AG09319 (cell line): ENCODE results near the gene LRRC46.

ENCODE experiments used
- DNase-seq: peaks from one replicate; pipeline ENCODE4 v3.0.0-alpha.2; 2010; ENCODE audit warnings: low read depth; ENCODE audit errors: extremely low read depth
- TF ChIP-seq, protein P1 (sequence below): IDR thresholded peaks from 2 replicates; pipeline ENCODE4 v1.5.1; 2011; ENCODE audit warnings: low read depth, mild to moderate bottlenecking, inconsistent platforms, low read length, moderate library complexity

Gene LRRC46

DNA sequence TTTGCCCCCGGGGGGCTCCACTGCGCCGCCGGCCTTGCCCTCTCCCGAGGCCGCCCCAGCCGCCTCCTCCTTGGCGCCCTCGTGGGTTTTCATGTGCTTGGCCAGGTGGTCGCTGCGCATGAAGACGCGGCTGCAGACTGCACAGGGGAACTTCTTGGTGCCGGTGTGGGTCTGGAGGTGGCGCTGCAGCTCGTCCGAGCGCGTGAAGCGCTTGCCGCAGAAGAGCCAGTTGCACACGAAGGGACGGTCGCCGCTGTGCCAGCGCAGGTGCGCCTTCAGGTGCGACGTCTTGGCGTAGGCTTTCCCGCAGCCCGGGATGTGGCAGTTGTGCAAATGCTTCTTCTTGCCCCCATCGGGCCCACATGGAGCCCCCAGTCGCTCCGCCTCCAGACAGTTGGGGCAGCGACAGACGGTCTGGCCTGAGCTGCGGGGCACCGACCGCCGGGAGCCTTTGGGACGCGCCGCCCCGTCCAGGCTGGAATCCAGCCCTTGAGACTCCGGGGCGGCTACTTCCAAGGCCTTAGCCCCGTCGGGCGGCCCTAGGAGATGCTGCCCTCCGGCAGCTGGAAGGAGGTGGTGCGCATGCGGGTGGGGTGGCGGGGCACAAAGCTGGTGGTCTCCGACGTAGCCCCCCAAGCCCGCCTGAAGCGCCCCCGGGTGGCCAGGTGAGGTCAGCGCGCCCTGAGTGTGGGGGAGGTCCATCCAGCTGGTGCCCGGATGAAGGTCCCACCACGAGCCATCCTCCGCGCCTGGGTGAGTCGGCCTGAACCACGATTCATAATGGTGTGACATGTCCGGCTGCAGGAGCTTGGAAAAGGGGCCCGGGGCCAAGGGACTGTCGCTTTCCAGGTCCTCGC is 16.1 kb downstream of the LRRC46 start:
- DNase-seq = no peak
- TF ChIP-seq, protein P1, sequence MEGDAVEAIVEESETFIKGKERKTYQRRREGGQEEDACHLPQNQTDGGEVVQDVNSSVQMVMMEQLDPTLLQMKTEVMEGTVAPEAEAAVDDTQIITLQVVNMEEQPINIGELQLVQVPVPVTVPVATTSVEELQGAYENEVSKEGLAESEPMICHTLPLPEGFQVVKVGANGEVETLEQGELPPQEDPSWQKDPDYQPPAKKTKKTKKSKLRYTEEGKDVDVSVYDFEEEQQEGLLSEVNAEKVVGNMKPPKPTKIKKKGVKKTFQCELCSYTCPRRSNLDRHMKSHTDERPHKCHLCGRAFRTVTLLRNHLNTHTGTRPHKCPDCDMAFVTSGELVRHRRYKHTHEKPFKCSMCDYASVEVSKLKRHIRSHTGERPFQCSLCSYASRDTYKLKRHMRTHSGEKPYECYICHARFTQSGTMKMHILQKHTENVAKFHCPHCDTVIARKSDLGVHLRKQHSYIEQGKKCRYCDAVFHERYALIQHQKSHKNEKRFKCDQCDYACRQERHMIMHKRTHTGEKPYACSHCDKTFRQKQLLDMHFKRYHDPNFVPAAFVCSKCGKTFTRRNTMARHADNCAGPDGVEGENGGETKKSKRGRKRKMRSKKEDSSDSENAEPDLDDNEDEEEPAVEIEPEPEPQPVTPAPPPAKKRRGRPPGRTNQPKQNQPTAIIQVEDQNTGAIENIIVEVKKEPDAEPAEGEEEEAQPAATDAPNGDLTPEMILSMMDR = peak; percentile 29

DNA sequence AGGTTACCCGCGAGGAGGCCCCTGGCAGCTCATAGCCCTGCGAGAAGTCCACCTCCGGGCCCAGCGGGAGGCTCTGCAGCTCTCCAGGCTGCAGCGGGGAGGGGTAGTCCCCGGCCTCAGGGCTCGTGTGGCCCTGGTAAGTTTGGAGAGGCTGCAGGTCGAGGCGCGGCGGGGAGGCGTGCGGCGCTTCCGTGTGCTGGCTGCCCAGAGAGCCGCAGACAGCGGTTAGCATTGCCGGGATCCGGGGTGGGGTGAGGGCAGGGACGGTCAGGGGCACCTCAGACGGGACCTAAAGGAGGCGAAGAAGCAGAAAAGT is 16.7 kb downstream of the LRRC46 start:
- TF ChIP-seq, protein P1 = no peak
- DNase-seq = no peak

DNA sequence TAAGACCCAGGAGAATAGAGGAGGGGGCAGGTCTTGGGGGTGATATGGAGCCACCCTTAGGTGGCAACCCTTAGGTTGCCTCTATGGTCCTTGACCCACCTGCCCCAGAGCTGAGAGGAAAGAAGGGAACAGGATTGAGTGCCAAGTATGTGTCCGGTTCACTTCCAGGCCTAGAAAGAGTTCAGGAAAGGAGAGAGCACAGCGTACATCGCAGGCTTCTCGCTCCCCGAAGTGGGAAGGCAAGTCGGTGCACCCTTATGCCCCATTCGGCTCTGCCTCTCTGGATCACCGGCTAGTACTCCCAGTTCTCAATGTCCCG is 18.9 kb downstream of the LRRC46 start:
- no peak for DNase-seq
- TF ChIP-seq, protein P1 = no peak

DNA sequence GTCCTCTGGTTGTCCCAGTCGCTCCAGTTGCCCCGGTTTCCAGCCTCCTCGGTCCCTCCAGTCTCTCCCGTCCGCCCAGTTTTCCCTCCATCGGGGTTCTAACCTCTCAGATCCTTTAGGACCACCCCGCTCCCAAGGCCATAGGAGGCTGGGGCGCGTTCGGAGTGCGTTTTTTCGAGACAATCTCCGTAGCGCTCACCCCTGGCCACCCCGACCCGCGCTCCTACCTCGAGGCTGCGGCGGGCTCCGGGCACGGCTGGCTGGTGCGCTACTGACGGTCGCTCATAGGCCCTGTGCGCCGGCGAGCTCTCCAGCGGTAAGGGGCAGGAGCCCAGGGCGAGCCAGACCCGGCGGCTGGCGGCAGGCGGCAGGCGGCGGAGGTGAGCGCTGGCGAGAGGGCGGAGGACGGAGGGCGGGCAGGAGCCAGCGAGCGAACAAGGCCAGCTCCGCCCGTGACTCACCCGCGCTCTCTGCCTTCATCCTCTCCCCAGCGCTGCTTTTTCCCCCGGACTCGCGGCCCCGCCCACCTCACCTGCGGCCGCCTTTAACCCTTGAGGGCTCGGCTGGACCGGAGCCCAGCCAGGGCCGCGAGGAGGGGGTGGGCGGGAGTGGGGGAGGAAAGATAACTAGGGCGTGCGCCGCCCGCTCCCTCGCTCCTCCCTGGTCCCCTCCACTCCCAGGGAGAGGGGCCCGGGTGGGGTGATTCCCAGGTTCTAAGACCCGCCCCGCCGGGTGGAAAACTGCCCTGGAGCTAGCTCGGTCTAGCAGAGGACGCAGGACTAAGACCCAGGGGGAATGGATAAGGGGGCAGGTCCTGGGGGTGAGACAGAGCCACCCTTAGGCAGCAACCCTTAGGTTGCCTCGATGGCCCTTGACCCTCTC is 19.5 kb downstream of the LRRC46 start, which contains the start of gene SP6:
SP6 (minus strand) TSS at position 472 of the 882 bp plus-strand sequence. CDS start 2,734 bp downstream, outside the sequence.
- DNase-seq = no peak
- TF ChIP-seq, protein P1 = no peak

DNA sequence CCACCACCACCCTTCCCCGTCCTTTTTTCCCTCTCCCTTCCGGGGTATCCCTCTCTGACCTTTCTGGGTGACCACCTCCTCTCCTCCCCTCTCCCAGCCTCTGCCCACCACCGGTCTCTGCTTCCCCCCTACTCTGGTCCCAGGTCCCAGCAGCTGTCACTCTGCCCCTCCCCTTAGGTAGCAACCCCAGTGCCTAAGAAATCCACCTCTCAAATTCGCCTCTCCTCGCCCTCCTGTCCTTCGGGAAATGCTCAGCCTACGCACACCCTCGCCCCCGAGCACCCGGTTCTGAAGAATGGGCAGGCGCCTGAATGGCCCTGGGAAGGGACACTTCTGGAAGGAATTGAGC is 20.3 kb downstream of the LRRC46 start:
- TF ChIP-seq, protein P1 = no peak
- no peak for DNase-seq

DNA sequence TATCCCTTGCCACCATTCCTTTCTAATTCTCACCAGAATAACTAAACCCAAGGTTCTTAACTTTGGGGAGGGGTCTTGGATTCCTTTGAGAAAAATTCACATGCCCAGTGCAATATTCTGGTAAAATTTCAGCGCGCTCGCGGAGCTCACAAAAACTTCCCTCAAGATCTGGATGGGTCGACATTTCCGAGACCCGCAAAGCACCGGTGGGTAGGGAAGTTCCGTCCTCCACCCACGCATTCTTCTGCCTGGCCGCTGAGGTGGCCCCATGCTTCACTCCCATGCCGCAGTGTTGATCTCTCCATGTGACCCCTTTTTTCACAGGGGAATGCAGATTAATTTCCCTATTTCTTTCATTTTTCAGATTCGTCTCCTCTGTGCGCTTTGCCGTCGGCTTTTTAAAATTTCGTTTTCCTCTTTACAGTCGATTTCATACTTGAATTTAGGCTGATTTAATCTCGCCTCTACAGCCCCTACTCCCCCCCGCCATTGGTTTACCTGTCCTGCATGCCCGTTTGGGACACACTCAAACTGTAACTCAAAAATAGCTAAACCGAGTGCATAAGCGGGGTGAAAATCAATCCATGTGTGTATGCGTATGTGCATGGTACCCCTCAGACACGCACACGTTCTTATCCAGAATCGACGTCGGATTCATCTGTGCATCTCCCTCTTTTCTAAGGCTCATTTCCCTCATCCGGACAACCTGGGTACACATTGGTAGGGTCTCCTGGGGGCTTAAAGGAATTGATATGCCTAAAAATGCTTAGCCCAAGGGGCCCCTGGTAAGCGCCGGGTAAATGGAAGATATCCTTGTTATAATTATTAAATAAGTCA is 20.9 kb downstream of the LRRC46 start:
- TF ChIP-seq, protein P1 = no peak
- DNase-seq = no peak
